ENCODE measurements around the gene PLD4.

The PLD4 gene

GRCh38 chr14:104957146-104958113, 32.8 kb downstream of the PLD4 start:
- no peak for DNase-seq

DNA sequence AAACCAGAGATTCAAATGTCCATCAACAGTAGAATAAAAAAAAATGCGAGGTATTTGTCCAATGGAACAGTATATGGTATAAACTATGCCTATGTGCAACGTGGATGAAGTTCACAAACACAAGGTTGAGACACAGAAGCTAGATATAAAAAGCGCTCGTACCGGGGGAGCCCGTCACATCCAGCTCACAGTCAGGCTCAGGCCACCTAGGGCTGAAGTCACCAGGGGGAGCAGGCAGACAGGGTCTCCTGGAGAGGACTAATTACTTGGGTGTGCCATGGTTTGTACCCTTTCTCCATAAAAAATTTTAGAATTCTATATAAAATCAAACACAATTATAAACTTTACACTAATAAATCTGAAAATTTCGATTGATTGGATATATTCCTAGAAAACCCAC, 39.9 kb downstream of the PLD4 start:
- DNase-seq: no peak

DNA sequence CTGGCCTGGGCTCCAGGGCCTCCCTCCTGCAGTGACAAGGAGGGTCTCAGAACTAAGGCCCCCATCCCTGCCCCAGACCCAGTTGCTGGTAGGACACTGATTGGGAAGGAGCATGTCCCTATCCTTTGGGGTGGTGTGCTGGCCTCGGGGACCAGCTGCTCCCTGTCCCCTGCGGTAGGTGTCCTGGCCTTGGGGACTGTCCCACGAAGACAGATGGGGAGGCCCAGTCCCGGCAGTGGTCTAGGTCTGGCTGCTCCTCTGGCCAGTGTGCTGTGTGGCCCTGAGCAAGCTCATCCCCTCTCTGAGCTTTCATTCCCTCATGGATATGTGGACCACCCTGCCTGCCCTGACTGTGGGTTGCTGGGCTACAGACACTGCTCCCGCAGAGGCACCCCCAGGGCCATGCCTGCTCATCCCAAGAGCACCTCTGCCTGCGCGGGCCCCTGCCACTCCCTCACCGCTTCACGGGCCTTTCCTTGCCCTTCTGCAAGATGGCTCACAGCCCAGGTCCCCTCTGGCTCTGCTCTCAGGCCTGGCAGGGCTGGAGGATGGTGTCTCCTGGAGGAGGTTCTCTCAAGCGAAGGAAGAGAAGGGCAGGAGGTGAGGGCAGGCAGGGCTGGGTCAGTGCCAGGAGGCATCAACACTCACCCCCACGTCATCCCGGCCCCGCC, 41.0 kb downstream of the PLD4 start:
- no peak for DNase-seq

GRCh38 chr14:104966261-104966865, 41.7 kb downstream of the PLD4 start:
- DNase-seq: no peak

GRCh38 chr14:104966981-104967385, 42.3 kb downstream of the PLD4 start:
- no peak for DNase-seq

DNA sequence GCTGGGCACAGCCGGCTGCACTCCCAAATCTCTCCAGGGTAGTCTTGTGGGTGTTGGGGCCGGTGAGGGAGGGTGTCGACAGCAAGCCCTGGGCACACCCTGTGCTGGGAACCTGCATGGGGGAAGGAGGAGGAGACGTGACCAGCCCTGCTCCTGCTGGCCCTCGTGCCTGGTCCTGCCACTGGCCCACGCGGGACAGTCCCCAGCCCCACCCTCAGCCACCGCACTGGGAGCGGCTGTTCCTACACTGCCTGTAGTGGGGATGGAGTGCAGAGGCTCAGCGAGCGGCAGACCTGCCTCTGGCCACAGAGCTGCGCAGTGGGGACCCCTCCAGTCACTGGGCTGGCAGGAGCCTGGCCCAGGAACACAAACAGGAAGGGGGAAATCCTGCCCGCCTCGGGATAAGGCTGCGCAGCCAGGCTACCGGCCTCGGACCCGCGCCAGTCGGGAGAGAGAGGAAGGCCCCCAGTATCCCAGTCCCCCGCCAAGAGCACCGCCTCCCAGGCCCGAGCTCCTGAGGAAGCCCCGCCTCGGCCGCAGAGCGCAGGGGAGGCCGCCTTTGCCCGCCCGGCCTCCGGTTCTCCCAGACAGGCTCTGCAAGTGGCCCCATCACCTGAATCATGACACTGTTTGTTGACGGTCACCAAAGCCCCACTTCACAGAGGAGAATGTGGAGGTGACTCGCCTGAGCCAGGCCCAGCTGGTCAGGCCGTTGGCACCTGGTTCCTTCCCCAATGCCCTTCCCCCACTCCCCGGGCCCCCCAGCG, 42.9 kb downstream of the PLD4 start:
- no peak for DNase-seq

GRCh38 chr14:104968153-104968527, 43.5 kb downstream of the PLD4 start:
- no peak for DNase-seq

DNA sequence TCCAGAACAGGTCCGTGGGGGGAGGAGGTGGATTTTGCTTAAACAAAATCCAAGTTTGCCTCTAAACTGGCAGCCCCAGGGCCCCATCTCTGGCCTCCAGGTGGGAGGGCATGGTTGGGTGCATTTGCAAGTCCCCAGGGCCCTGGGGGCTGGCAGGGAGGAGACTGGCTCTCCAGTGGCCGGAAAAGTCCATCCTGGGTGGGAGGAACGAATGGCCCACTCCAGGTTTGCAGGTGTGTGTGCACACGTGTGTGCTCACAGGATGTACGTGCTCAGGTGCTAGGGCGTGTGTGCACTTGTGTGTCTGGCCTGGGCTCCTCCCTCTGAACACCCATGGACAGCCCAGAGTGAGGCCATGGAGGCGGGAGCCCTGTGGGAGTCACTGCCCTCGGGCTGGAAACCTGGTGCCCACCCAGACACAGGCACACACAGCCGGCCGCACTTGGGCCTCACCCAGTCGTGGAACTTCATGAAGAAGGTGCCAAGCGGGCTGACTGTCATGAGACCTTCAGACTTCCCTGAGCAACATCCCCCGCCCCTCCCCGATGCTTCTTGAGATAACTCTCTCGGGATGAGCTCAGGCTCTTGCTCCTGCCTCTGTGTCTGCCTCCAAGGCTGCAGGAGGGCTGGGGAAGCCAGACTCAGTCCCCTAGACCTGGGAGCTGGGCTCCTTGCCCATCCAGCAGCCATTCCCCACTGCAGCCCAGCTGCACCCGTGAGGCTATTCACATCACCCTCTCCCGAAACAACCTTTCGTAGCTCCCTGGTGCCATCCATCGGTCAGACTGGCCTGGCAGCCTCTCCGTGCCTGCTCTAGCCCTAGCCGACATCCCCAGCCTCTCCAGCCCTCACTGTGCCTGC, 44.1 kb downstream of the PLD4 start:
- DNase-seq: no peak

- DNase-seq: no peak
Measured at GRCh38 chr14:104969741-104970230, 45.1 kb downstream of the PLD4 start.

- no peak for DNase-seq
Measured at GRCh38 chr14:104970231-104971068, 45.8 kb downstream of the PLD4 start.

DNA sequence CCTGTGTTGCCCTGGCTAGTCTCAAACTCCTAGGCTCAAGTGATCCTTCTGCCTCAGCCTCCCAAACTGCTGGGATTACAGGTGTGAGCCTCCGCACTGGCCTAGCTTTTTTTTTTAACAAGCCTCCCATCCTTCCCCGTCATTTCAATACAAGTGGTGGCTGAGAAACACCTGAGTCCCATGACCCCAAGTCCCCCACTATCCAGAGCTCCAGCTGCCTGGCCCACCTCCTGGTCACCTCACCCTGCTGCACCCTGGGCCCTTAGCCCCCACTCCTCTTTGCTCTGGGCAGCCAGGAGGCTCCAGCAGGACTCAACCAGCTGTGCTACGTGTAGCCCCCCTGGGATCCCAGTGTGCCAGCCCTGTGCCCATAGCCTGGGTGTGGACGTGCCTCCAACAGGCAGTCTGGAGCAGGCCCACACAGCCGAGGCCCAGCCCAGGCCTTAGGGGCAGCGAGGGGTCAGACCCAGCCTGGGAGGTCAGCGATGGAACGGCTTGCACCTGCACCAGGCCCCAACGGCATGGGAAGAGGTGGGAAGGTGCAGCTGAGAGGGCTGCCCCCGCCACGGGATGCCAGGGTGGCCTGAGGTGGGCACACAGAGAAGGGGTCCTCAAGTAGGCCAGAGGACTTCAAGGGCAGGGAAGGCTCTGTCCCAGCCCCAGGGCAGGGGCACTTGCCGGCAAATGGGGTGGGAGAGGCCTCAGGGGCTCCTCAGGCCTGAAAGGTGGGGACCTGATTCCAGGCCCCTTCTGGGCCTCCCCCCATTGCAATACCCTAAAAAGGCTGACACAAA, 47.0 kb downstream of the PLD4 start:
- no peak for DNase-seq

GRCh38 chr14:104972301-104973134, 47.8 kb downstream of the PLD4 start:
- DNase-seq: no peak

DNA sequence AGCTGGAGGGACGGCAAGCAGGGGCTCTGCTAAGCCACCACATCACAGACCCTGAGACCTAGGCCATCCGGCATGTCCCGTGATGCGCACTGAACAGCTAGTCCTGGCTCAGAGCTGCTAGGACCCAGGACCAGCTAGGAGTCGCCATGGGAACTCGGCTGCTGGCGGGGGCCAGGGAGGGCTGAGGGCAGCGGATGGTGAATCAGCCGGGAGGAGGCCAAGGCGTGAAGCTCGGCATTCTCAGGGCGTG, 48.4 kb downstream of the PLD4 start:
- no peak for DNase-seq

DNA sequence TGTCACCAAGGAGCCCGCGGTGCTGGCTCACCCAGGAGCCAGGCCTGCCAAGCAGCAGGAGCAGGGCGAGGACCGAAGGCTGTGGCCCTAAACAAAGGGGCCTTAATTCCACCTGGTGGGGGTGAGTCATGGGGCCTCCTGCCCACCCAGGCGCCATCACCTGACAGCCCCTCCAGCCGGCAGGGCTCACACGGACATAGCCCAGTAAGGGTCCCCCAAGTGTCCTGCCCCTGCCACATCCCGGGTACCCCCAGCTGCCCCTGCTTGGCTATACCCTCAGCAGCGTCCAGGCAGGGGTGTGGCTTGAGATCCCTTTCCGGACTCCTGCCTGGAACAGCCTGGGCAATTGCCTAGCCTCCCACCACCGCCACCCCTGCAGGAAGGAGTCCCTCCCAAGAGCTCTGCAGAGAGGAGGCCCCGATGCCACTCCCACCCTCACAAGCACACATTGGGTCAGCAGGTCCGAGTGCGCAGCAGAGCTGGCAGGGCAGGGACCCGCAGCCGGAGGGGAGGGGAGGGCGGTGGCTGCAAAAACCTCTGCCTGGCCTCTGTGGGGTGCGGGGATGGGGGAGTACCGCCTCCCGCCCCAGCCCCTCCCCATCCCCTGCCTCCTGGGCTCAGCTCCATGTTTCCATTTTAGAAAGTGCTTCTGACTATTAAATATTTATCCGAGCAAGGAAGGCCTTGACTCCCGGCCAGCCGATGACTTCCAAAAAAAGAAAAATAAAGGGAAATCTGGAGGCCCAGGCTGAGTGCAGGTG, 48.9 kb downstream of the PLD4 start:
- no peak for DNase-seq

GRCh38 chr14:104974146-104974541, 49.5 kb downstream of the PLD4 start:
- DNase-seq: no peak

DNA sequence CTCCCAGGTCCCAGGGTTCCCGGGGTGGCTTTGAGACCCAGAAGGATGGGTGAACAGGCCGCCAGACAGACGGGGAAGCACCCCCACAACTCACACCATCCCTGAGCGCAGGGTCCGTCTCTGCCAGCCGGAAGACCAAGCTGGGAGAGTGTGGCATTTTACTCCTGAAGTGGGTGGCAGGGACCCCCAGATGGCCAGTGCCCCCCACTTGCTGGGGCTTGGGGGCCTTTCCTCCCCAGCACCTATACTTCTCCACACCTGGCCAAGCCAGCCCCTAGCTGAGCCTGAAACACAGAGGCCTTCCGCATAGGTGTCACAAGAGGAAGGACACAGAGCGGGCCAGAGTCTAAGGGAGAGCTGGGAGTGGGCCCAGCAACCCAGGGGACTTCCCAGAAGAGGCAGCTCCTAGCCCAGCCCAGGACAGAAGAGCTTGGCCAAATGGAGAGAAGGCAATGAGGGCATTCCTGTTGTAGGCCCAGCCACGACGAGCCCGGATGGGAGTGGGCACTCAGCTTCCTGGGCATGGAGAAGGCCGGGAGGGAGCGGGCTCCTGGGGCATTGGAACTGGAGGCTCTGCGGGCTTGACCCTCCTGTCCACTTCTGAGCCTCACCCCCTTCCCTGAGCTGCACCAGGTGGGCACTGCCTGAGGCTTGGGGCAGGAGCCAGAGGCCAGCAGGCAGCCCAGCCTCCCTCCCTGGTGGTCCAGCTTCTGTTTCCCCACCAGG, 50.1 kb downstream of the PLD4 start:
- no peak for DNase-seq

GRCh38 chr14:104975481-104976197, 51.0 kb downstream of the PLD4 start:
- peak; percentile 28 for DNase-seq
